ENCODE results near the gene PALM.

PALM gene

DNA sequence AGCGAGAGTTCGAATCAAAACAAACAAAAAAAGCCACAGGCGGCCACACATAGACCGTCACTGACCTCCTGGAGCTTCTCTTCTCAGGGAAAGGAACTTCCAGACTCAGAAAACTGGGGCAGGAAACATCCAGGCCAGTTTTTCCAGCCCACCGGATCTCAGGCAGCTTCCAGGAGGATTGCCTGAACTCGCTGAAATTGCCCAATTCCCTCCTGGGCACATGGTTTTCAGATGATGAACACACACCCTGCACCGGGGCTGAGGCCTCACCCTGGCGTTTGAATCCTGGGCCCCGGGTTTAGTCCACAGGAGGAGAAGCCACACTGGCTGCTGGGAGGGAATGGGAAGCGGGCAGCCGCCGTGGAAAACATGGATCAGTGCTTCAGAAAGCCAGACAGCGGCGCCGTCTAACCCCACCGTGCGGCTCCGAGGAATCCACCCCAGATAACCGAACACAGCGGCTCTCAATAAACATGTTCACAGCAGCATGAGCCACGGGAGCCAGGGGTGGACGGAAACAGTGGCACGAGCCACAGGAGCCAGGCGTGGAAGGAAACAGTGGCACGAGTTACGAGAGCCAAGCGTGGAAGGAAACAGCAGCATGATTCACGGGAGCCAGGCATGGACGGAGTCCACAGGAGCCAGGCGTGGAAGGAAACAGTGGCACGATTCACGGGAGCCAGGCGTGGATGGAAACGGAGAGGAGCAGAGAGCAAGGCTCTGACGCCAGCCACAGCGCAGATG, 70.3 kb downstream of the PALM start:
- DNase-seq (ENCODE audit: low read depth in 2 of 2) = no peak

DNA sequence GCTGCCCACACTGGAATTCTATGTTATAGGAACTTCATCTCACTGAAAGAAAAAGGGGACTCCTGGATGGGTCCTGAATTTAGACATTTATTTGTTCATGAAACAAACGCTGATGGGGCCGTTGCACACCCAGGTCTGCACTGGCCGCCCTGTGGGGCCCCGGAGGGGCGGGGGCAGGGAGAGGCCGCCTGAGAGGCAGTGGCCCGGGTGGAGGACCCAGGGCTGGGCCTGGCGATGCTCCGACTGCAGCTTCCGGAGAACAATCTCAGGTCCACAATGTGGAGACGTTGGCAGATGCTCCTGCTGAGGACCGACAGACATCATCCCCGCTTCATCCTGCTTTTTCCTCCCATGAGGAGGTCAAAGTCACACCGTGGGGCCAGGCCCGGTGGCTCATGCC, 72.2 kb downstream of the PALM start:
- DNase-seq (ENCODE audit: low read depth in 2 of 2) = no peak

DNA sequence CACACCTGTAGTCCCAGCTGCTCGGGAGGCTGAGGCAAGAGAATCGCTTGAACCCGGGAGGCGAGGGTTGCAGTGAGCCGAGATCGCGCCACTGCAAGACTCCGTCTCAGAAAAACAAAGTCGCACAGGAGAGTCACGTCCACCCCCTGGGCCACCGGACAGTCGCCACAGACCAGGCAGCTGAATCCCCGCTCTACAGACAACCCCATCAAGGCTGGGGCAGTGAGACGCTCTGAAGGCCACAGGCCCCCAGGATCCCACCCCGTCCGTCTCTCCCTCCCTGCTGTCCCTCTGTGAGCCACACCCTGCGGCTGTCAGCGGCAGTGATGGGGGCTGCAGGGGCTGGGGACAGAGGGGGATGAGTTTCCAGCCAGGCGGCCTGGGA, 73.1 kb downstream of the PALM start:
- no peak for DNase-seq (ENCODE audit: low read depth in 2 of 2)

DNA sequence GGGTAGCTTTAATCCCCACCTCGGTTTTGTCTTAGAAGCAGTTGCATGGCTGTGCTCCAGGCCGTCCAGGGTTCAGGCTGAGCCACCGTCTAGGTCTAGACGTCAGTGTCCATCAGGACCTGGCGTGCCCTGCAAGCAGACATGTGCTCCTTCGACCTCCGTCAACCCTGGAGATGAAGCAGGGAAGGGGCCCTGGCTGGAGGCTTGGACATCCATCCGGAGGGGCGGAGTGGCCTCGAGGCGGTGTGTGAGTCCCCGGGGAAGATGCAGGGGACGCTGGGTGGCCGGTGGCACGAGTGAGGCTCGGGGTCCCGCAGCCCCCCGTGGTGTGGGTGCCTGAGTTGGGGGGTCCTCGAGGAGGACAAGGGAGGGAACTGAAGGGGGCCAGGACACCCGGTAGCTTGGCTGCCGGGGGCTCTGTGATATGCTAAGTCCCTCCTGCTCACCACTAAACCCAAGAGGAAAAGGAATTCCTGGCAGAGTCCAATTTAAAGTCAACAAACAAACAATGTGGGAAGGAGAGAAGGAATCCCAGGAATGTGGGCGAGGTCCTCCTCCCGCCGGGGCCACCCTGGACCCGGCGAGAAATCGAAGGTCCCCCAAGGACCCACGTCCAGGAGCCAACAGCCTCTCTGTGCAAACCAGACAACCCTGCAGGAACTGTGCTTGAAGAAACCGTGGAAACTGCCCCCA, 73.6 kb downstream of the PALM start:
- no peak for DNase-seq (ENCODE audit: low read depth in 2 of 2)

DNA sequence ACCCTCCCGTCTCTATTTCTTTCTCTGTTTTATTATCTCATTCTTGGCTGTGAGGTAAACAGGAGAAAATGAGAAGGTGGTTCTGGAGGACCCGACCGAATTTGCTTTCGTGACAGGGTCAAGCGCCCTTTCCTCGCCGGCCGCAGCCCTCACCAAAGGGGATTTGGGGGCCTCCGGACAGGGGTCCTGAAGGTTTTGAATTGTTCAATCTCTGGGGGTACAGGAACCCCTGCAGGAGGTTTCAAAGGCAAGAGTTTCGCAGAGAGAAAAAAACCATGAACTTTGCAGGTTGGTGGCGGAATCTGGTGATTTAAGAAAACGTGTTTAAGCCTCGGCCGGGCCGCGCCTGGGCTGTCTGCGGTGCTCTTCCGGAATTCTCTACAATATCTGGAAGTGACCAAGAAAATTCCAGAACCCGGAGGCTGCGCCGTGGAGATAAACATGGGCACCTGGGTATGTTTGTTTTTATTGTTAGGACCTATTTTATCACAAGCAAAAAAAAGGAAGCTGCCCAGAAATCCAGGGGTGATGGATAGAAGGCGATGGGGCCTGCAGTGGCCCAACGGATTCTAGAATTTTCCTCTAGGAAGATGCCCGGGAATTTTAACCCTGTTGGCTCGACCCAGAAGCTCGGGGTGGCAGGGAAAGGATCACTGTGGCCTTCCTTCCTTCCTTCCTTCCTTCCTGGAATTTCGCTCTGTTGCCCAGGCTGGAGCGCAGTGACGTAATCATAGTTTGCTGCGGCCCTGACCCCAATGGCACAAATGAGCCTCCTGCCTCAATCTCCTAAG, 74.3 kb downstream of the PALM start:
- DNase-seq (ENCODE audit: low read depth in 2 of 2) = no peak

DNA sequence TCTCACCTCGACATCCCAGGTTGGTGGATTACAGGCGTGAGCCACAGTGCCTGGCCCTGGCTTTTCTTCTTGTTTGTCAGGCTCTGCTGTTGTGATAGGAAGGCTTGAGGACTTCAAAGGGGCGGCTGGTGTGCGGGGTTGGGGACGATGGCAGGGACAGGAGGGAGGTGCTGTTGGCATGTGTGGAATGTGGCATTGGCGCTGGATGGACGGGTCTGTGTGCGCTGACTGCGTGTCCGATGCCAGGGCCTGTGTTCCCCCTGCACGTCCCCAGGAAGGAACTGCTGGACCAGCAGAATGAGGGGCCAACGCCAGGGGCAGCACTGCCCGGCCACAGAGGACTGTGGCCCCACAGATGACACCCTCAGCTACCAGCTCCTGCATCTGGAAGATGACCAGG, 75.8 kb downstream of the PALM start:
- no peak for DNase-seq (ENCODE audit: low read depth in 2 of 2)

DNA sequence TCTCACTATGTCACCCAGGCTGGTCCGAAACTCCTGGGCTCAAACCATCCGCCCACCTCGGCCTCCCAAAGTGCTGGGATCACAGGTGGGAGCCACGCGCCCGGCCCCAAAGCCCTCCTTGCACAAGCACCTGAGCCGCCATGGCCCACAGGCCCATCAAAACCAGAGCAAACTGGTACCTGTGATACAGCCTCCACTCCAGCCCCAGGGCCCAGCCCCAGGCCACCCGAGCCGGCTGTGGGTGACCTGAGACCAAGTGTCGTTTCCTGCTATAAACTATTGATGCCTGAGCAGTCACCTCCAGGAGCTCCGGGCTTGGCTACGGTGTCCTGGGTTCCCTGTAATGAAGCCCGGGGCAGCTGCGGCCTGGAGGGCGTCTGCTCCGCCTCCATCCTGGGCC, 78.8 kb downstream of the PALM start:
- DNase-seq (ENCODE audit: low read depth in 2 of 2) = no peak

DNA sequence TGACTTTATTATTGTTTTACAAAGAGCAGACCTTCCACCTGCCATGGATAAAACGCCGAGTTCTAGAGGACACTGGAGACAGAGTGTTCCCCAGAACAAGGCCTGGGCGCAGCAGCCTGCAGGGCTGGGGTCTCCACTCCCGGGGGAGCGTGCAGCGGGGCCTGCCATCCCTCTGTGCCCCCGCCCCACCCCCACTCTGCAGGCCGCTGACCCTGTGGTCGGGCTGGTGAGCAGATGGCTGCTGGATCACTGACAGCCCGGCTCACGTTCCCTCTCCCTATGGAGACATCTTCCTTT, 79.9 kb downstream of the PALM start:
- no peak for DNase-seq (ENCODE audit: low read depth in 2 of 2)

DNA sequence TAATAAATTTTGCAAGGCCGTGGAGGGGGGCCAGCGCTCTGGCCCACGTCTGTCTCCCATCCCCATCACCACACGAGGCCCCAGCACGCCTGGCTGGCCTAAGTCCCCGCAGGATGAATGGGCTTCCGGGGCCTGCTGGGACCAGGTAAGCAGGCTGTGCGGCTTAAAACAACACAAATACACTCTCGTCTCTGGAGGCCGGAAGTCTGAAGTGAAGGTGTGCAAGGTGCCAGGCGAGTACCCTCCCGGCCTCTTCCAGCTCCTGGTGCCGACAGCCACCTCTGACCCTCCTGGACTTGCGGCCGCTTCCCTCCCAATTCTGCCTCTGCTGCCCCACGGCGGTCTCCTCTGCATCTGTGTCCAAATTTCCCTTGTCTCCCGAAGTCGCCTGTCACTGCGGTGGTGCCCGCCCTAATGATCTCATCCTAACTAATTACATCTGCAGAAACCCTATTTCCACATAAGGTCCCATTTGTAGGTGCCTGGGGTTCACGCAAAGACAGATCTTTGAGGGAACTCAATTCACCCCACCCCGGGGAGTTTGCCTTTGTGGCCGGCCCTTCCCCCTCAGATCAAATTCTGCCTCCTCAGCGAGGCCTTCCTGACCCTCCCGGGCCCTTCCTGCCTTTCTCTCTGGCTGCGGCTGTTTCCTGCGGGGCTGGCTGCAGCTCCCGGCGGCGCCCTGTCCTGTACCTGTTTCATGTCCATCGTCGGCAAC, 80.4 kb downstream of the PALM start:
- DNase-seq (ENCODE audit: low read depth in 2 of 2) = no peak

DNA sequence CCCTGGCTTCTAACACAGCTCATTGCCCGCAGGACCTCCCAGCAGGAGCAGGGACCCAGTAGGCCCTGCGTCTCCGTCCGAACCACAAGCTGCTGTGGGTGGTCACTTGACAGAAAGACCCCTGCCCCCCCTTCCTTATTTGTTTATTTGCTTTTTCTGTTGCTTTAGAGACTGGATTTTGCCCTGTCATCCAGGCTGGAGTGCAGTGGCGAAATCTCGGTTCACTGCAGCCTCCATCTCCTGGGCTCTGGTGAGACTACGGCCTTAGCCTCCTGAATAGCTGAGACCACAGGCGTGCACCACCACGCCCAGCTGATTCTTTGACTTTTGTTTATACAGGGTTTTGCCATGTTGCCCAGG, 80.9 kb downstream of the PALM start:
- DNase-seq (ENCODE audit: low read depth in 2 of 2) = no peak

DNA sequence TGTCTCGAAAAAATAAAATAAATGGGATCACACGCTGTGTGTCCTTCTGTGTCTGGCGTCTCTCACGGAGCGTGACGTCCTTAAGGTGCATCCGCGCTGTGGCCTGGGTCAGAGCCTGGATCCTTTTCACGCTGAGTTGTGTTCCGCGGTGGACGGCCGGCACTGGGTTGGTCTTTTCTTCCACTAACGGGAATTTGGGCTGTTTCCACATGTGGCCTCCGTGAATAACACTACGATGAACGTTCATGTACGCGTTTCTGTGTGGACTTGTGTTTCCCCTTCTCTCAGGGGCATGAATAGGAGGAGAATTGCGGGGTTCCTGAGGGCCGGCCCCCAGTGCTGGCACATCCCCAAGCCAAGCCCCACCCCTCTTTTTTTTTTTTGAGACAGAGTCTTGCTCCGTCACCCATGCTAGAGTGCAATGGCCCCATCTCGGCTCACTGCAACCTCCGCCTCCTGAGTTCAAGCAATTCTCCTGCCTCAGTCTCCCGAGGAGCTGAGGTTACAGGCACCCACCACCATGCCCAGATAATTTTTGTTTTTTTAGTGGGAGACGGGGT, 82.4 kb downstream of the PALM start:
- no peak for DNase-seq (ENCODE audit: low read depth in 2 of 2)

DNA sequence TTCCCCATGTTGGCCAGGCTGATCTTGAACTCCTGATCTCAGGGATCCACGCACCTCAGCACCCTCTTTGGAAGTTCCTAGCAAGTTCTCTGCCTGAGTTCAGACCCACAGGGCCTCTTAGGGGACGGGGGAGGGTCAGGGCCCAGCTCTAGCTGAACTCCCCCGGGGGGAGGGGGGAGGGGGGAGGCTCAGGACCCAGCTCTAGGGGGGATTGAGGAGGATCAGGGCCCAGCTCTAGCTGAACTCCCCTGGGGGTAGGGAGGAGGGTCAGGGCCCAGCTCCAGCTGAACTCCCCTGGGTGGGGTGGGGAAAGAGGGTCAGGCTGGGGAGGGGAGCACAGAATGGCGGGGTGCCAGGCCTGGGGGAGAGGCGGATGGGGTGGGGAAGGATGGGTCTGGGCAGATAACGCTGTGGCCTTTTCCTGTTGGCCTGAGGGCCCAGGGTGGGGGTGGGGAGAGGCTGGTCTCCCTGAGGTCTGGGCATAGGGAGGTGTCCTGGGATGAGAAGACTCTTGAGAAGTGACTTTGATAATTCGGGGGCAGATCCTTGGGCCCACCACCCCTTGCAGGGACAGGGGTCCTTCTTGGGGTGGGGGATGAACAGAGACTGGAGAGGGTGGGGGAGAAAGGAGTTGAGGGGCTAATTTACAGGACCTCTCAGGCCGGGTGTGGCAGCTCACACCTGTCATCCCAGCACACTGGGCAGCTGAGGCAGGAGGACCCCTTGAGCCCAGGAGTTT, 83.0 kb downstream of the PALM start:
- no peak for DNase-seq (ENCODE audit: low read depth in 2 of 2)

DNA sequence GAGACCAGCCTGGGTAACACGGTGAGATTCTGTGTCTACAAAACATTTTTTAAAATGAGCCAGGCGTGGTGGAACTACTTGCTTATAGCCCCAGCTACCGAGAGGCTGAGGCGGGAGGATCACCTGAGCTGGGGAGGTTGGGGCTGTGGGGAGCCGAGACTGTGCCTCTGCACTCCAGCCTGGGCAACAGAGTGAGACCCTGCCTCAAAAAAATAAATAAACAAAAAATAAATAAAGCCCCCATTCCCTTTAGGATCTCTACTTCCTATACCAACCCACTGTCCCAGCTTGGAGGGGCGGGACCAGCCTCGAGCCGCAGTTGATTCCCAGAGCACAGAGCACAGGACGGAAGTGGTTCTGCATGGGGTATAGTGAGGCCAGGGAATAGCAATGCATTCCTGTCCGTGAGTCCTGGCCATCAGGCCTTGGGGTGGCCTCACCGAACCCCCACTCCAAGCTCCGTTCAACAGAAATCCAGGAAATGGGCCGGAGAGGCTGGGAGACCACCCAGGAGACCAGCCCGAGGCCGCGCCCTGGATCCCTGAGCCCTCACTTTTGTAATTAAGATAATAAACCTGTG, 83.7 kb downstream of the PALM start:
- DNase-seq (ENCODE audit: low read depth in 2 of 2) = no peak

DNA sequence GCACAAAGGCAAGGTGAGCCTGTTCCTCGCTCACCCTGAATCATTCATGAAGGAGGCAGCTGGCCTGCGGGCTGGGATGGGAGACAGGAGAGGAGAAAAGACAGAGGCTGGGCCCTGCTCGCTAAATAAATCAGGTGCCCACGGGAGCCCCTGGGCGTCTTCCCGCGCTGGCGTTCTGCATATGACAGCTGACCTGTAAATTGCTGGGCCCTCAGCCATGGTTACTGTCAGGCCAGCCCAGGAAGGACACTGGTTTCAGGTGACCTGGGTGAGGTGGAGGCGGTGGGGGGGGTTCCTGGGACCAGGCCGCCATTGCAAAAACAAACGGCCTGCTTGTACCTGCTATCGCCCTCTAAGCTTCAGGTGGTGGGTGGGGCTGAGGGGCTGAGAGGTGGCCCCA, 85.1 kb downstream of the PALM start:
- DNase-seq (ENCODE audit: low read depth in 2 of 2) = no peak

DNA sequence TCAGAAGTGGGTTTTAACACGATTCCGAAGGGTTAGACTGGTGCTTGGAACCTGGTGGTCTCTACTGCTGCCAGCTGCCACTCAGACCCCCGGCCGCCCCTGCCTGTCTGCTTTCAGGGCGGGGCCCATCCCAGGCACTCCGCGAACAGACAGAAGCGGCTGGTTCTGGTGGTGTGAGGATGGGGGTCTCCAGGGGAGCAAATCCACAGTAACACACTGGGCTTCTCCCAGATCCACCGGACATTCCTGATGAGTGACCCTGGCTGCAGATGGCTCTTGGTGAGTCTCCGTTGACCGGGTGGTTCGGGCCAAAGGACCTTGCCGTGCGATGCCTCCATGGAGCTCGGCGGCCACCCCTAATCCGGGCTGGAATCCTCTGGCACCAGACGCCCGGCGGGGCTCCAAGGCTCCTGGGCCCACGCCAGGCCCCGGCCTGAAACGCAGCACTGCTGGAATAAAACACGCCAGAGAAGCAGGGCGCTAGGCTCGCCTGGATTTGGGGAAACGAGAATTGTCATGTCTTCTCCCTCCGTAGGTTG, 86.4 kb downstream of the PALM start:
- no peak for DNase-seq (ENCODE audit: low read depth in 2 of 2)

DNA sequence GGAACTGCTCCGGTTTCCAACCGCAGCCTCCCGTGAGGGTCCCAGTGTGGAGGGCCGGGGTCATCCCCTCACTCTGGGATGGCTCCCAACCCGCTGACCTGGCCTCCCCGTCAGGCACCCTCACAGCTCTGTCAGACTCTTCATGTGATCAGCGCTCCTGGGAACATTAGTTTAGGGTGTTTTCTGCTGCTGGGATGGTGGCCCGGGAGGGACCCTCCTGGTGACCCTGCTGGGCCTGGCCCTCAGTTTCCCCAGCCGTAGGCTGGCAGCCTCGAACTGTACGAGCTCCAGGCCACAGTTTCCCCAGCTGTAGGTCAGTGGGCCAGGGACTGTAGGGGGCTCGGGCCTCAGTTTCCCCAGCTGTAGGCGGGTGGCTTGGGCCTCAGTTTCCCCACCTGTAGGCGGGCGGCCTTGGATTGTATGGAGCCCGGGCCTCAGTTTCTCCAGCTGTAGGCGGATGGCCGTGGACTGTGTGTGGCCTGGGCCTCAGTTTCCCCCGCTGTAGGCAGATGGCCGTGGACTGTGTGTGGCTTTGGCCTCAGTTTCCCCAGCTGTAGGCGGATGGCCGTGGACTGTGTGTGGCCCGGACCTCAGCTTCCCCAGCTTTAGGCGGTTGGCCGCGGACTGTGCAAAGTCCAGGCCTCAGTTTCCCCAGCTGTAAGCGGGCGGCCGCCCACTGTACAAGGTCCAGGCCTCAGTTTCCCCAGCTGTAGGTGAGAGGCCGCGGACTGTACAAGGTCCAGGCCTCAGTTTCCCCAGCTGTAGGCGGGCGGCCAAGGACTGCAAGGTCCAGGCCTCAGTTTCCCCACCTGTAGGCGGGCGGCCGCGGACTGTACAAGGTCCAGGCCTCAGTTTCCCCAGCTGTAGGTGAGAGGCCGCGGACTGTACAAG, 87.2 kb downstream of the PALM start:
- no peak for DNase-seq (ENCODE audit: low read depth in 2 of 2)

DNA sequence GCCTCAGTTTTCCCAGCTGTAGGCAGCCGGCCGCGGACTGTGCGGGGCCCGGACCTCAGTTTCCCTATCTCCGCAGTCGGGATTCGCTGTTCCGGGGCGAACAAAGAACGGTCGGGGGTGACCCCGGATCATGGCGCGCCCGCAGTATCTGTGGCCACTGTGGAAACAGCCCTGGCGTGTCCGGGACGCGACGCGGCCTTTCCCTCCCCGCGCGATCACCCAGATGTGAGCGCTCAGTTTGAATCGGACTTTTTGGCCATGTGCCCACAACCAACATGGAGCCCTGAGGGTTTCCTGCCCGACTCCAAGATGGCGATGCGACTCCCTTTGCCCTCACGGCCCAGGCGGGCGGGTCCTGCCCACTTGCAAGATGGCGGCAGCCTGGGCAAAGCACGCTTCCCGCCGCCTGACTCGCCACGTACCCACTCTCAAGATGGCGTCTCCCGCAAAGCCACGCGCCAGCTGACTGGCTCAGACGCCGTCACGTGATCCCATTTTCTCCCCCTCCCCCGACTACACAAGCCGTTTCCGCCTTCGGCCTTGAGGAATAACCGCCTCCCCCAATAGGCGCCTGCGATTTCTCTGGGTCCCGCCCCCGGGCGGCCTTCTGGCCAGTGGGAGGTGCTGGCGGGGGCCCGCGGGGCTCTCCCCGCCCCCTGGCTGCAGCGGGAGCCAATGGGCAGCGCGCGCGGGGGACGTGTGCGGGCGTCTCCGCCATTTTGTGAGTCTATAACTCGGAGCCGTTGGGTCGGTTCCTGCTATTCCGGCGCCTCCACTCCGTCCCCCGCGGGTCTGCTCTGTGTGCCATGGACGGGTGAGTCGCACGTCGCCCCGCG, 88.2 kb downstream of the PALM start, which contains the start of gene PTBP1:
TSS of gene PTBP1 (plus strand) at position 761 of the 836 bp plus-strand sequence. CDS start at position 807, 46 bp downstream.
- peak; percentile 98 for DNase-seq (ENCODE audit: low read depth in 2 of 2)
